GM12801 (cell line): ENCODE results near the gene HHAT.

Experiments
- CTCF ChIP-seq: IDR thresholded peaks from one replicate; pipeline ENCODE4 v1.5.1; 2011; ENCODE audit warnings: control low read depth; ENCODE audit not compliant: insufficient read length; ENCODE audit errors: extremely low read depth

Gene HHAT

GRCh38 chr1:210342986-210343780 lies 14.5 kb downstream of the HHAT start:
- no peak for TF ChIP-seq CTCF

- TF ChIP-seq CTCF, result no peak
These were observed 16.0 kb downstream of the HHAT start for GRCh38 chr1:210344706-210345105.

GRCh38 chr1:210347112-210347511 lies 18.4 kb downstream of the HHAT start:
- no peak for TF ChIP-seq CTCF

GRCh38 chr1:210351496-210351895 lies 22.8 kb downstream of the HHAT start:
- TF ChIP-seq CTCF, result no peak

GRCh38 chr1:210352575-210352974 lies 23.9 kb downstream of the HHAT start:
- TF ChIP-seq CTCF, result no peak

- TF ChIP-seq CTCF, result no peak
These were observed 29.9 kb downstream of the HHAT start for GRCh38 chr1:210358626-210359025.

- no peak for TF ChIP-seq CTCF
These were observed 30.6 kb downstream of the HHAT start for GRCh38 chr1:210359255-210359654.
